ENCODE data around the gene FAF1.
"Not testable (repeated sequence)": the region's sequence is repeated elsewhere in the genome, so short reads cannot be mapped to it uniquely, and the experiment has no call there.

The FAF1 gene

DNA sequence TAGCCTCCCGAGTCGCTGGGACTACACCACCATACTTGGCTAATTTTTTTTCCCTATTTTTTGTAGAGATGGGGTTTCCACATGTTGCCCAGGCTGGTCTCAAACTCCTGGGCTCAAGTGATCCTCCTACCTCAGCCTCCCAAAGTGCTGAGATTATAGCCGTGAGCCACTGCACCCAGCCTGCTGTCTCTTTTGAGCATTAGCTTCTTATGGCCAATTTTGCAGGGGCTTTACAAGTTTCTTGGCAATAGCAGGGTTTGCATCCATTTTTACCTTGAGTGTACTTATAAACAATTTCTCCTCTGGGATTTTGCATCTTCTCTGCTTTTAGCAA lies 432.1 kb downstream of the FAF1 start:
- not testable (repeated sequence) for DNase-seq

DNA sequence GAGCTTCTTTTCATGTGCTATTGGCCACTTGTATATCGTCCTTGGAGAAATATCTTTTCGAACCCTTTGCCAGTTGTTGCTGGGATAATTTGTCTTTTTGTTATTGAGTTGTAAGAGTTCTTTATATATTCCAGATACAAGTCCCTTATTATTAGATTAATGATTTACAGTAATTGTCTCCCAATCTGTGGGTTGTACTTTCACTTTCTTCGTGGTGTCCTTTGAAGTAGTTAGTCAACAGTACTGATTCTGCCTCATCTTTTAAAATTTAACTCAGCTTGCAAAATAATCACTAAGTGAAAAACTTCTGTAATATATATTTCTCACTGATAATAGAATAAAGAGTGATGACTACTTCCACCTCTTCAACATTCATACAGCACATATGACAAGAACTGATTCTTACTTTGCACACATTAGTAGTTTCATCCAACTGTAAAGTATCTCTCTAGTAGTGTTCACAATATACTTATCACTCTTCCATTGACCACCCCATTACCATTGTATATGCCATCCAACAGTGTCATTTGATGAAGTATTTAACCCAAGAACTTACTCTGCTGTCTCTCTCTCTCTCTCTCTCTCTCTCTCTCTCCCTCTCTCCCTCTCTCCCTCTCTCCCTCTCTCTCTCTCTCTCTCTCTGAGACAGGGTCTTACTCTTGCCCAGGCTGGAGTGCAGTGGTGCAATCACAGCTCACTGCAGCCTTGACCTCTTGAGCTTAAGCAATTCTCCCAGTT lies 432.6 kb downstream of the FAF1 start:
- DNase-seq: no peak

DNA sequence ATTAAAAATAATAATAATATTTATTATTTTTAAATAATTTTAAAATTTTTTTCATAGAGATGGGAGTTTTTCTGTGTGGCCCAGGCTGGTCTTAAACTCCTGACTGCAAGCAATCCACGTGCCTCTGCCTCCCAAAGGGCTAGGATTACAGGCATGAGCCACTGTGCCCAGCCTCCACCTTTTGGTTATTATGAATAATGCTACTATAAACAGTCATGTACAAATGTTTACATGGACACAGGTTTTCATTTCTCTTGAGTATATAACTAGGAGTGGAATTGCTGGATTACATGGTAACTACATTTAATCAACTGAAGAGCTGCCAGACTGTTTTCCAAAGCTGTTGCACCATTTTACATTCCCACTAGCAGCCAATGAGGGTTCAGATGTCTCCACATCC lies 433.6 kb downstream of the FAF1 start:
- no peak for DNase-seq

DNA sequence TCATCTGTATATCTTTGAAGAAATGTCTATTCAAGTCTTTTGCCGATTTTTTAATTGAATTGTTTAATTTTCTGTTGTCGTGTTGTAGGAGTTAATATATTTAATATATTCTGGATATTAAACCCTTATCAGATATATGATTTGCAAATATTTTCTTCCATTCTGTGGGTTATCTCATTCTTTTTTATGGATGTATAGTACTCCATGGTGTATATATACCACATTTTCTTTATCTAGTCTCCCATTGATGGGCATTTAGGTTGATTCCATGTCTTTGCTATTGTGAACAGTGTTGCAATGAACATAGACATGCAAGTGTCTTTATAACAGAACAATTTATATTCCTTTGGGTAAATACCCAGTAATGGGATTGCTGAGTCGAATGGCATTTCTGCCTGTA lies 436.5 kb downstream of the FAF1 start:
- no peak for DNase-seq

DNA sequence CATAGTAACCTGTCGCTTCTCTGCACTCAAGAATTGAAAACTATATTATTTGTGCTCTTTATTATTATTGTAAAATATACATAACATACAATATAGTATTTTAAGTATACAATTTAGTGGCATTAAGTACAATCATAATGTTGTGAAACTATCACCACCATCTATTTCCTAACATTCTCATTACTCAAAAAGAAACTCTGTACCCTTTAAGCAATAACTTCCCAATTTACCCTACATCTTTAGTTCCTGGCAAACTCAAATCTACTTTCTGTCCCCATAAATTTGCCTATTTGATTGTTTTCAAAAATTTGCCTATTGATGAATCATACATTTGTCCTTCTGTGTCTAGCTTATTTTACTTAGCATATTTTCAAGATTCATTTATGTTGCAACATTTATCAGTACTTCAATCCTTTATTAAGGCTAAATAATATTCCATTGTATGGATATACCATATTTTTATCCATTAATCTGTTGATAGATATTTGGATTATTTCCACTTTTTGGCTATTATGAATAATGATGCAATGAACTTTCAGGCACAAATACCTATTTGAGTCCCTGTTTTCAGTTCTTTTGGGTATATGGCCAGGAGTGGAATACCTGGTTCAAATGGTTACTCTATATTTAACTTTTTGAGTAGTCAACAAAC lies 437.2 kb downstream of the FAF1 start:
- DNase-seq: no peak

DNA sequence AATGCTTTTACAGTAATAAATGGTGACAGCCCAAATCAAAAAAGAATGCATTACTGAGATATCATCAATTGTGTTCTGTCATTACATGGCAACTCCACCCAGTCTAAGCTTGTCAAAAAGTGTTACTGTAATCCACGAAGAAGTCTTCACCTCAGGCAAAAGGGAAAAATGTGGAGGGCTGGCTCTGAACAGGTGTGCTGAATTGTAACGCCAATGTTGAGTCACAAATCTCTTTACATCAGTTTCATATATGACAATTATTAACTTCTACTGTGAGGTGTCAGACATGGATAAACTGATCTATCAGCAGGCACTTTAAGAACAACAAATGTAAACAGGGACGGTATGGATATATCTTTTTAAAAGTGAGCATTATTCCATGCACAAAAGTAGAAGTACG lies 438.4 kb downstream of the FAF1 start:
- no peak for DNase-seq

DNA sequence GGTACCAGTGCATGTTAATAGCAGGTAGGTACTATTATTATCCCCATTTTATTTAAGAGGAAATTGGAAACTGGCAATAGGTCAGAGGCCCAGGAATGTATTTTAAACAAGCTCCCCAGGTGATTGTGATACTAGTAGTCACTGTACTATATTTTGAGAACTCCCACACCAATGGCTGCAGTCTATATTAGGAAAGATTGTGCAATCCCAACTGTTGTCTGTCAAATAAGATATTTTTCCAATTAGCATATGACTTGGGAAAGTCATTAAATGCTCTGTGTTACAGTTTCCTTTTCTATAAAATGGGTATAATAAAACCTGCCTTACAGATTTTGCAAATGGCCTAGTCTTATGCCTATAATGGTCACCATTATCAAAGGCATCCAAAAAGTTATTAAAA lies 442.6 kb downstream of the FAF1 start:
- DNase-seq: no peak

DNA sequence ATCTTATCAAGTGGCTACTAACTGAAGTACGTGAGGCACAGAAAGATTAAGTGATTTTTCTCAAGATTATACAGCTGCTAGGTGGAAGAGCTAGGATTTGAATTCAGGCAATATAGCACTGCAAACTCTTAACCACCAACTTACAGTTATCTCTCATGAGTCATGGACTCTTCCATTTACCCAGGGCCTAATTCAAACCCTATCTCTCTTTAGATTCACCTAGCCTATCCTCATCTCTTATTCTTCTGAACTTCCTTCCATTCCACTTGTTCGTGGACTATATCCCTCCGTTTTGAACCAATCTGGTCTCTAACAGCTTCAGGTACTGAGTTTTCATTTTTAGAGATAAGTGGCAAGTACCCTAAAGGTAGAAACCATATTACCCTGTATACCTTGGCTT lies 444.0 kb downstream of the FAF1 start:
- DNase-seq: no peak

DNA sequence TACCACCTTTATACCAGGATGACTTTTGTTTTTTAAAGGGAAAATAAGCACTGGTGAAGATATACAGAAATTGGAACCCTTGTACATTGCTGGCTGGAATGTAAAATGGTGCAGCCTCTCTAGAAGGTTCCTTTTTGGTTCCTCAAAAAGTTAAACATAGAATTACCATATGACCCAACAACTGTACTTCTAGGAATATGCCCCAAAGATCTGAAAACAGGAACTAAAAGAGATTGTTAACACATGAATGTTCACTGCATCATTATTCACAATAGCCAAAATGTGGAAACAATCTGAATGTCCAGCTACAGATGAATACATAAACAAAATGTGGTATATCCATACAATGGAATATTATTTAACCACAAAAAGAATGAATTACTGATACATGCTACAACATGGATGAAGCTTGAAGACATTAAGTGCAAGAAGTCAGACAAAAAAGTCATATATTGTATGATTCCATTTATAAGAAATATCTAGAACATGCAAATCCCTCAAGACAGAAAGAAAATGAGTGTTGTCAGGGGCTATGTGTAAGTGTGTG lies 452.0 kb downstream of the FAF1 start:
- DNase-seq: no peak

DNA sequence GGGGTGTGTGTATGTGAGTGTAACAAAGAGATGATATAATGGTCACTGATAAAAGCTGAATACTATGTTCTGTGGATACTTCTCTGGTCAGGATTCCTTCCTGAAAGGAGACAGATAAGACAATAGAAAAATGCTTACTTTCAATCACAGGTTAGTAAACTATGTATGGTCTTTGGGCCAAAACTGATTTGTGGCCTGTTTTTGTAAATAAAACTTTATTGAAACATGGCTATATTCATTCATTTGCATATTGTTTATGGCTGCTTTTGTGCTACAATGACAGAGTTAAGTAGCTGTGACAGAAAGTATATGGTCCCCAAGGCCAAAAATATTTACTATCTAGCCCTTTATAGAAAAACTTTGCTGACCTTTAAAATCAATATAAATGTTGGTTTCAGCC lies 454.6 kb downstream of the FAF1 start:
- no peak for DNase-seq

DNA sequence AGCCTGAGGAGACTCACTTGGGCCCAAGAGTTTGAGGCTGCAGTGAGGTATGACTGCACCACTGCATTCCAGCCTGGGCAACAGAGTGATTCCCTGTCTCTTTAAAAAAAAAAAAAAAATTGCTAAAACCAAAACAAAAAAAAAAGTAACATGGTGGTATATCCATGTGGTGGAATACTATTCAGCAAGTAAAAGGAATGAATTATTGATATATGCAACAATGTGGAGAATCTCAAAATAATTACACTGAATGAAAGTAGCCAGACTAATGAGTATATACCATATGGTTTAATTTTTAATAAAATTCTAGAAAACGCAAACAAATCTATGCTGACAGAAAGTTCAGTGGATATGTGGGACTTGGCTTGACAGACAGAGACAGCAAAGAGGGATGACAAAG lies 456.6 kb downstream of the FAF1 start:
- no peak for DNase-seq

DNA sequence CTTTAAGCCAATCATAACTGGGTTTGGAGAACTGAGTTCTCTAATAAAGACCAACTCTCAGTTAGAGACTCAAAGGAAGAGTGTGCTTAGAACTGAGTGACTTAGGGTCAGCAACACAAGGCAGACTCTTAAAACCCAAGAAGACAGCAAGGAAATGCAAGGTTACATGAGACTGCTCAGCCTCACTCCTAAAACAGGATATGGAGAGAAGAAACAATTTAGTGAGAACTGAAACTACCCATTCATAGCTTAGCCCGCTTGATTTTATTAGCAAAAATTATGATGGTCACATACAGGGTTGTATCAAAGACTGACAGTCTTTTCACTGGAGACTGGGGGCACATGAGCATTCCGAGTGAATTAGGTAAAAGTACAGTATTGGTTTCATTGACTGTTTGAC lies 457.9 kb downstream of the FAF1 start:
- no peak for DNase-seq

DNA sequence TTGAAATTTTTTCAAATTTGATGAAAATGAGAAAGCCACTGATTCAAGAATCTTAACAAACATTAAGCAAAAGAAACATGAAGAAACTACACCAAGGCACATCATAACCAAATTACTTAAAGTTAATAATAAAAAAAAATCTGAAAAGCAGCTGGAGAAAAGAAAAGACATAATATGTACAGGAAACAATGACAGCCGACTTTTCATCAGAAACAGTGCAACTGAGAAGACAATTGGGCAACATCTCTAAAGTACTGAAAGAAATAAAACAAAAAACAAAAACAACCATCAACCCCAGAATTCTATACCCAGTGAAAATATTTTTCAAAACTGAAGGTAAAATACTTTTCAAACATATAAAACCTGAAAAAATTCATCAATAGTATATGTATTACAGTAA lies 463.1 kb downstream of the FAF1 start:
- no peak for DNase-seq

DNA sequence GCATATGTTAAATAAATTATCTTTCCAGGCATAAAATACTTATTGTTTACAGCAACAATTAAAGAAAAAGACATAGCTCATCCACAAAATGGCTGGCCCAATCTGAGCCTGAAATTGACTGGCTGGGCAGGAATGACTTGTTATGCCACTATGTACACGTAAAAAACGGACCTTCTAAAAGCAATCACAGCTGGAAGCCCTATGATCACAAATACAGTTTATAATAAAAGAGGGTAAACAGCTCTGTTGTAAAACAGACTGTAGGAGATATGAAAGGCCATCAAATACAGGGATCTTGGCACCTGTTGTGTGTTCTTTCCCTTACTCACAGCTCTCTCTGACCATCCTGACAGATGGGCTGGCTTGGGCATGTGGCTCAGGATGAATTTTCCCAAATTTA lies 466.4 kb downstream of the FAF1 start:
- no peak for DNase-seq

DNA sequence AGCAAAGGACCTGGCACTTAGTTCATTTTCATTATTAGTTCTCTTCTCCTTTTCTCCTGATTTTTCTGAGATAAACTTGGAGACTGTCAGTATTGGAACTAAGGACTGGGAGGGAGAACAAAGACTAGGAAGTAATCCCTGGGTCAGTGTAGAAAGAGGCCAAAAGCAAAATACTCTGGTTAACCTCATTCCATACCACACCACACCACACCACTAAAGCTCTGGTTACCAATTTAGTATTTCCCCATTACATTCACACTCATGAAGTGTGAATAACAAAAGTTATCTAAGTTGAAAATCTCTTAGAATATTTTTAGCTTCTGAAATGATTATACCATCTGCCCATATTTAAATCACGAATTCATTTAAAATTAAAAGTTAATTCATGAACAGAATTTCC lies 467.9 kb downstream of the FAF1 start:
- no peak for DNase-seq

DNA sequence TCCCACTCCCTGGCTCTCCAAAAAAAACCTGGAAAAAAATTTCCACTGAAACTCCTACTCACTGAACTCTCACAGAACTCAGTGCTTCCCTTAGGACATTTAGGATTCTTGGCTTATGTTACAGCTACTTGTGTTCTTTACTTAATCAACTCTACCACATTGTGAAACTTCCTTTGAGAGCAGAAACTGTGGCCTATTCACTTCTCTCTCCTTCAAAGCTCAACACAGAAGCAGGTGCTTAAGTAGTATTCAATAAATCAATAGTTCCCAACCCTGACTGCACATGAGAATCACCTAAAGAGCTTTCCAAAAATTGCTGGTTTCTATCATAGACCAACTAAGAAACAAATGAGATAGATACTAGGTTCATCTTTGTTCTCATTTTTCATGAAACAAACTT lies 468.9 kb downstream of the FAF1 start:
- no peak for DNase-seq

DNA sequence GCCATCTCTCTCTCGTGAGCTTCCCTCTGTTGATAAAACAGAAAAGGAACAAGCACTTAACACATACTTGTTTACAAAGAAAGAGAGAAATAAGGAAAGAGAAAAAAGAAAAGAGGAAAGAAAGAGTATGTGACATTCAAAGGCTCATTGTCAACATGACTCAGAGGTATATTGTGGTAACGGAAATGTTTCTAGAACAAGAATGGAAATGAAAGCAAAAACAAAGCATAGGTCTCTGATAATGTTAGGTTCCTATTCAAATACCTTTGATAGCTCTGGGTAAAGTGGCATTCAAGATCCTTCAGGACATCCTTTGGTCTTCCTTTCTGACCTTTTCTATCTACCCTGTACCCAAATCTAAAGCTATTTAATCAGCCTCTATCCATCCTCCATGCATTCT lies 469.4 kb downstream of the FAF1 start:
- DNase-seq: no peak

DNA sequence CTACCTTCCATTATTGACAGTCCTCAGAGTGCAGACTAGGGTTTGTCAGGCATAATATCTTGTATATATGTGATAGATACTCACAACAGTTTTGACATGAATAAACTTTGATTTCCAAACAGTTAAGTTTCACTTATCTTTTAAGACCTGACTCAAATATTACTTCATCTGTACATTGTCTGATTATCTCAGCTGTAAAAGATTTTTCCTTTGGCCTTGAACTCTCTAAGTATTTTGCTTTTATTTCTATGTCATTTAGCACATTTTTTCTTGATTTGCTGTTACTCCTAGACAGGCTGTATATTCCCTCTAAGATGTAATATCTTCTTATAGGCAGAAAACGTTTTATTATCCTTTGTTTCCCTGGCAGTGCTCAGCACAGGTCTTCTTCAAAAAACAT lies 471.2 kb downstream of the FAF1 start:
- no peak for DNase-seq

DNA sequence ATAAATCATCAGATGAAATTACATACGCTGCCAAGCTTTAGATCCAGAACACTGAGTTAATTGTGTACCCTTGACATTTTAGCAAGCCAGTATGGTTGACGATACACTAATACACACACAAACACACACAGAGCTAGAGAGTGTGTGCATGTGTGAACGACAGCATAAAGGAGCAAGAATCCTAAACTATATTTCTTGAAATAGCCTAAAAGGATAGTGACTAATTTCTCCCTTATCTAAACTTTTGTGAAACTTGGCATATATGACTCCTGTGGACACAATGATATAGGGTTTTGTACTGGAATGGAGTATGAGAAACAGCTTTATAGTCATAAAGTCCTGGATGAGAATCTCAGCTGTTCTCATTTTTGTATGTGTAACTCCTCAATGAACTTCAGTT lies 471.7 kb downstream of the FAF1 start:
- DNase-seq: no peak

DNA sequence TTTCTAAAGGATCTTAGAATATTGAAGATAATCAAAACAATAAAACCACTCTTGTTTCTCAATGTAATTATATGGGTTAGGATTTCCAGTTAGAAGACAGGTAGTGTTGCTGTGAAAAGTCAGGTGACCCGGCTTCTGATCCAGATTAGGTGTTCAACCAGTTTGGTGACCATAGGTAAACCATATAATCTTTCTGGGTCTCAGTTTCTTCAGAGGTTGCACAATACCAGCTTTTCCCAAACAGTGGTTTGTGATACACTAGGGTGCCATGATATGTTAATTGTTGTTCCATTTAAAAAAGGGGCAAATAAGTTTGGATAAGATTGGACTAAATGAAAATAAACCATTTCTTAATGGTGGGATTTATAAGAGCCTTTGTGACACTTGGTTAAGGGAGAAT lies 472.3 kb downstream of the FAF1 start:
- no peak for DNase-seq

DNA sequence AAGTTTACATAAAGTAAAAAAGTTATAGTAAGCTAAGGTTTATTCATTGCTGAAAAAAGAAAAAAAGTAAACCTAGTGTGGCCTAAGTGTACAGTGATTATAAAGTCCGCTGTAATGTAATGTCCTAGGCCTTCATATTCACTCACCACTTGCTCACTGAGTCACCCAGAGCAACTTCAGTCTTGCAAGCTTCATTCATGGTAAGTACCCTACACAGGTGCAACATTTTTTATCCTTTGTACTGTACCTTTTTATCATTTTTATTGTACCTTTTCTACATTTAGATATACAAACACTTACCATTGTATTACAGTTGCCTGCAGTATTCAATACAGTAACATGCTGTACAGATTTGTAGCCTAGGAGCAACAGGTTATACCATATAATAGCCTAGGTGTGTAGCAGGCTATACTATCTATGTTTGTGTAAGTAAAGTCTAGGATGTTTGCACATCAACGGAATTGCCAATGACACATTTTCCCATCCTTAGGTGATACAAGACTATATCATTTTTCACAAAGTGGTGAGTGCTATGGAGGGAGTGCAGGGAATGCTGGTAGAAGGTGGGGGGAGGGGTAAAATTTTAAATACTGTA lies 478.8 kb downstream of the FAF1 start:
- no peak for DNase-seq

DNA sequence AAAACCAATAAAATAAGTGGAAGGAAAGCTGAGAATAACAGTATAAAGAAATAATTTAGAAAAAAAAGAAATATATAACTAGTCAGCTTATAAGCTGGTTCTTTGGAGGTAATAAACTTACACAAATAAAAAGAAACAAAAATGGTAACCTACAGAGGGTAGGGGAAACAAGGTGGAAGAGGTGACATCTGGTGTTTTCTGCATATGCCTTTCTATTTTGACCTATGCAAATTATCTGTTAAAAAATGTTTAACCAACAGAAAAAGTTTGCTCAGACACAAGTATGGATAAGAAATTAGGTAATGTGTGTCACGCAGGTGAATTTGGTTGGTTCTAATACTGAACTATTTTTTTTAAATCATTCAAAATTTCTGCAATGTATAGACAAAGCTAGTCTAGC lies 483.3 kb downstream of the FAF1 start:
- no peak for DNase-seq

DNA sequence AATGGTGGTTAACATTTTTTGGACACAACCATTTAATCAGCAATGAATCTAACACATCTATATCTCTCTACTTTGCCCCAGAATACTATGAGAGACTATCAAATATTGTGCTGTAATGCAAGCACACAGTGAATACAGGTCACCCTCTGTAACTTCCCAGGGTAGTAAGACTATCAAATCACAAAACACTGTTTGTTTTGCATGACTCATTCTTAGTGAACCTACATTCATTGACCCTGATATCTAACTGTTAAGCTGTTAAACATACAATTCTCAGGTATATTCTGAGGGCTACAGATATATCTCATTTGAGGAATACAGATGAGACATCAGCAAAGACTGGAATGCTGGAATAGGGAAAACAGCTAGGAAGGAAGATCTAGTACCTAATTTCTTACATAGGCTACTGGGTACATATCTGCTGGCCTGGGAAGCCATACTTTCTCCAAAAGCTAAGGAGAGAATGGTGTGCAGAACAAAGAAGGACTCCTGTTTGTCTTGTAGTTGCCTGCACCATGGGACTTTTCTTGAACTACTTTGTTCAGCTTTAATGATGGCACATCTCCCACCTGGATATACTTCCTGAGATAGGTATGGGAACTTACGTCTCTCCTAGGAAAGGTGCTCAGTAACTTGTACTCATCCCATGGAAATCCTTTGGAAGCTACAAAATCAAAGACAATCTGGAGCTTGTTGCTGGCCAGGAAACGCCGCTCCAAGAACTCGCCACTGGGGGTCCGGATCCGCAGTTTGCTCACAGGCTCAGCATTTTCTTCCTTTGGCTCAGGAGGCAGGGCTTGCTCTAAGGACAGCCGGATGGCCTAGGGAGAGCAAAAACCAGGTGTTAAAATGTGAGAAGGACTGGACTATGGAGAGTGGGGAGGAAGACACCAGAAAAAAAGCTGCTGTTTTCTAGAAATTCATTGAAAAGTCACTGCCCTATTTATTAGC lies 484.9 kb downstream of the FAF1 start:
- DNase-seq: peak; percentile 62
